ENCODE results near the gene CD1C. TPM values are rescaled to one million over a fixed set of nuclear protein-coding genes. Genes with fewer than 3 reads are reported as not detected.

Gene CD1C
- total and polyA plus RNA-seq, 2 donors (not counting 1 experiment from before 2014, with no cell fraction given), result 7.4 to 96.8 TPM

GRCh38 chr1:158323866-158324265 is 34.1 kb downstream of the CD1C start:
- H3K27ac Mint-ChIP-seq, result no peak overlapping the region
- CTCF ChIA-PET, result interaction anchor here (1.3 to 14.2 kb wide), 4 partner anchors 12 to 119 kb away, joined by 3 to 280 read pairs (median 9); no protein-coding TSS in a partner anchor

GRCh38 chr1:158324395-158324794 is 34.7 kb downstream of the CD1C start:
- WGBS (ENCODE audit: insufficient coverage), result no CpG with 5 or more reads among the region's 4 CpGs
- Histone ChIP-seq H3K27me3 (replicated peaks in 1 of 4; ENCODE audit: control extremely low read depth in 1 of 4, control insufficient read depth in 3 of 4, insufficient read depth in 4 of 4, low read length in 3 of 4) (no peaks in the 10 kb centered on the region), H3K9me3 (ENCODE audit: control extremely low read depth in 1 of 3, control insufficient read depth in 2 of 3, insufficient read depth in 1 of 3, low read length in 2 of 3) (peaks cover 9 to 13% (median 12%) of the 10 kb centered on the region in 3 donors), H2AFZ (ENCODE audit: insufficient read depth, low read depth, low read length, poor library complexity, severe bottlenecking) (no peak overlapping the region), H3K9ac (ENCODE audit: low read length) (no peak overlapping the region), H3K4me1 (ENCODE audit: control insufficient read depth in 2 of 2, insufficient read depth in 2 of 2, low read length in 2 of 2) (peaks cover 10 to 13% of the 10 kb centered on the region in 2 donors), H3K36me3 (replicated peaks in 1 of 2; ENCODE audit: control extremely low read depth in 1 of 2, control insufficient read depth in 1 of 2, extremely low read depth in 1 of 2, insufficient read depth in 2 of 2, low read length in 1 of 2) (no peaks in the 10 kb centered on the region), H3K27ac (ENCODE audit: low read length in 2 of 2) (no peak overlapping the region), H3K4me2 (replicated peaks; ENCODE audit: low read depth, low read length, poor library complexity, severe bottlenecking) (peak overlapping the region; percentile 43), H3K4me3 (ENCODE audit: control extremely low read depth in 1 of 5, extremely low read depth in 1 of 5, insufficient read depth in 1 of 5, low read depth in 2 of 5, low read length in 4 of 5) (peak overlapping the region in 1 of 5 experiments; percentile 23), H3K79me2 (ENCODE audit: control insufficient read depth, insufficient read depth, low read length) (no peaks in the 10 kb centered on the region), H4K20me1 (ENCODE audit: control insufficient read depth, insufficient read depth, low read length, poor library complexity, severe bottlenecking) (no peaks in the 10 kb centered on the region)
- Mint-ChIP-seq H3K4me3 (peak overlapping the region; percentile 60), H3K27ac (no peak overlapping the region), H3K9me3 (ENCODE audit: insufficient read depth) (peaks cover 6% of the 10 kb centered on the region), H3K4me1 (peaks cover 17% of the 10 kb centered on the region), H3K27me3 (no peaks in the 10 kb centered on the region)
- TF ChIP-seq CTCF (IDR thresholded peaks at IDR 0.05) (no peak), EZH2 (IDR thresholded peaks at IDR 0.05; ENCODE audit: borderline replicate concordance, insufficient read depth, low read depth, low read length, poor library complexity, severe bottlenecking) (no peak)
- ChIA-PET CTCF (interaction anchor here (1.3 to 14.2 kb wide), 5 partner anchors 12 to 333 kb away, joined by 3 to 280 read pairs (median 4); no protein-coding TSS in a partner anchor), POLR2A (no interaction called here)
- ATAC-seq (ENCODE audit: low read depth) (no peak), DNase-seq (no peak)
- intact Hi-C loops (cut with micrococcal nuclease), result no loop called here

More at GRCh38 chr1:158323866-158324265, 34.1 kb downstream of the CD1C start:
- peaks cover 5 to 7% of the 10 kb centered on the region in 2 donors for H3K4me1 ChIP-seq (ENCODE audit: control insufficient read depth in 2 of 2, insufficient read depth in 2 of 2, low read length in 2 of 2)
- no peaks in the 10 kb centered on the region for H3K79me2 ChIP-seq (ENCODE audit: control insufficient read depth, insufficient read depth, low read length)
- H3K9ac ChIP-seq (ENCODE audit: low read length), result no peak overlapping the region
- H3K4me3 ChIP-seq (ENCODE audit: control extremely low read depth in 1 of 5, extremely low read depth in 1 of 5, insufficient read depth in 1 of 5, low read depth in 2 of 5, low read length in 4 of 5), result no peak overlapping the region
- peaks cover 6% of the 10 kb centered on the region for H3K9me3 Mint-ChIP-seq (ENCODE audit: insufficient read depth)
- no peaks in the 10 kb centered on the region for H3K27me3 Mint-ChIP-seq
- DNase-seq (no peak), ATAC-seq (ENCODE audit: low read depth) (no peak)
- H3K4me3 Mint-ChIP-seq, result no peak overlapping the region
- peaks cover 9 to 13% (median 12%) of the 10 kb centered on the region in 3 donors for H3K9me3 ChIP-seq (ENCODE audit: control extremely low read depth in 1 of 3, control insufficient read depth in 2 of 3, insufficient read depth in 1 of 3, low read length in 2 of 3)
- no peak overlapping the region for H3K4me2 ChIP-seq (replicated peaks; ENCODE audit: low read depth, low read length, poor library complexity, severe bottlenecking)
- H2AFZ ChIP-seq (ENCODE audit: insufficient read depth, low read depth, low read length, poor library complexity, severe bottlenecking), result no peak overlapping the region
- no peak for TF ChIP-seq EZH2 (IDR thresholded peaks at IDR 0.05; ENCODE audit: borderline replicate concordance, insufficient read depth, low read depth, low read length, poor library complexity, severe bottlenecking)
- no peak for TF ChIP-seq CTCF (IDR thresholded peaks at IDR 0.05)
- no peaks in the 10 kb centered on the region for H3K36me3 ChIP-seq (replicated peaks in 1 of 2; ENCODE audit: control extremely low read depth in 1 of 2, control insufficient read depth in 1 of 2, extremely low read depth in 1 of 2, insufficient read depth in 2 of 2, low read length in 1 of 2)
- H4K20me1 ChIP-seq (ENCODE audit: control insufficient read depth, insufficient read depth, low read length, poor library complexity, severe bottlenecking), result no peaks in the 10 kb centered on the region
- peaks cover 17% of the 10 kb centered on the region for H3K4me1 Mint-ChIP-seq
- no peak overlapping the region for H3K27ac ChIP-seq (ENCODE audit: low read length in 2 of 2)
- intact Hi-C loops (cut with micrococcal nuclease), result no loop called here
- H3K27me3 ChIP-seq (replicated peaks in 1 of 4; ENCODE audit: control extremely low read depth in 1 of 4, control insufficient read depth in 3 of 4, insufficient read depth in 4 of 4, low read length in 3 of 4), result no peaks in the 10 kb centered on the region
- no CpG with 5 or more reads among the region's 1 CpG for WGBS (ENCODE audit: insufficient coverage)
- POLR2A ChIA-PET, result no interaction called here
